CD4-positive, alpha-beta T cell treated with Interleukin-17A for 1 hour (primary cell): ENCODE data around the gene CERK.
A peak's percentile ranks its signal among the peaks of the same experiment; 100 is the strongest.
"Not testable (repeated sequence)": the region's sequence is repeated elsewhere in the genome, so short reads cannot be mapped to it uniquely, and the experiment has no call there.

ENCODE experiments used
- DNase-seq: peaks from one replicate; pipeline ENCODE4 v3.0.0-alpha.2; 2020

Gene CERK

GRCh38 chr22:46640293-46641055 is 97.6 kb downstream of the CERK start:
- DNase-seq = no peak

GRCh38 chr22:46639843-46640242 is 98.2 kb downstream of the CERK start:
- no peak for DNase-seq

GRCh38 chr22:46638601-46639431 is 99.2 kb downstream of the CERK start:
- DNase-seq = peak; percentile 11

- DNase-seq = no peak
Observed at GRCh38 chr22:46637711-46638600, 100.1 kb downstream of the CERK start.

GRCh38 chr22:46636221-46637002 is 101.6 kb downstream of the CERK start:
- no peak for DNase-seq

- DNase-seq = no peak
Observed at GRCh38 chr22:46635756-46636155, 102.3 kb downstream of the CERK start.

GRCh38 chr22:46634973-46635685 is 102.9 kb downstream of the CERK start:
- not testable (repeated sequence) for DNase-seq
